GM23248 (cell line): ENCODE measurements around the gene PLXNA1. TPM values are rescaled to one million over a fixed set of nuclear protein-coding genes. Genes with fewer than 3 reads are reported as not detected.

ENCODE experiments used
- DNase-seq: peaks from one replicate; pipeline ENCODE4 v3.0.0-alpha.2; 2015
- H2AFZ ChIP-seq: fragments of 200-600 bp; sonication (generic); 2 replicates; pipeline ENCODE4 v1.6.1; 2016; ENCODE audit warnings: antibody characterized with exemption
- H3F3A ChIP-seq: fragments of 200-600 bp; sonication (generic); 2 replicates; pipeline ENCODE4 v1.6.1; 2016; ENCODE audit warnings: mild to moderate bottlenecking, antibody characterized with exemption, mixed run types; ENCODE audit not compliant: insufficient read depth
- H3K27ac ChIP-seq: fragments of 200-600 bp; sonication (generic); 2 replicates; pipeline ENCODE4 v1.5.1; 2016; ENCODE audit warnings: mild to moderate bottlenecking
- H3K27me3 ChIP-seq: fragments of 200-600 bp; sonication (generic); replicated peaks from 2 replicates; pipeline ENCODE4 v1.6.1; 2016; ENCODE audit warnings: mild to moderate bottlenecking; ENCODE audit not compliant: insufficient read depth
- H3K36me3 ChIP-seq: fragments of 200-600 bp; sonication (generic); 2 replicates; pipeline ENCODE4 v1.6.1; 2016; ENCODE audit warnings: low read depth, mild to moderate bottlenecking
- H3K4me1 ChIP-seq: fragments of 200-600 bp; sonication (generic); 2 replicates; pipeline ENCODE4 v1.6.1; 2016; ENCODE audit warnings: mild to moderate bottlenecking; ENCODE audit not compliant: insufficient read depth
- H3K4me2 ChIP-seq: fragments of 200-600 bp; sonication (generic); one replicate; pipeline ENCODE4 v1.6.1; 2016; ENCODE audit warnings: mild to moderate bottlenecking; ENCODE audit not compliant: unreplicated experiment
- H3K4me3 ChIP-seq: fragments of 200-600 bp; sonication (generic); 2 replicates; pipeline ENCODE4 v1.5.1; 2016; ENCODE audit warnings: mild to moderate bottlenecking
- H3K79me2 ChIP-seq: fragments of 200-600 bp; sonication (generic); 2 replicates; pipeline ENCODE4 v1.6.1; 2016; ENCODE audit warnings: mild to moderate bottlenecking; ENCODE audit not compliant: insufficient read depth
- H3K9ac ChIP-seq: fragments of 200-600 bp; sonication (generic); 2 replicates; pipeline ENCODE4 v1.6.1; 2016; ENCODE audit warnings: mild to moderate bottlenecking
- H3K9me2 ChIP-seq: fragments of 200-600 bp; sonication (generic); 2 replicates; pipeline ENCODE4 v1.6.1; 2016; ENCODE audit warnings: mixed run types, mild to moderate bottlenecking, moderate library complexity; ENCODE audit not compliant: insufficient read depth
- H3K9me3 ChIP-seq: fragments of 200-600 bp; sonication (generic); one replicate; pipeline ENCODE4 v1.6.1; 2017; ENCODE audit warnings: low read depth
- H4K20me1 ChIP-seq: fragments of 200-600 bp; sonication (generic); 2 replicates; pipeline ENCODE4 v1.6.0; 2016; ENCODE audit not compliant: insufficient read depth
- EZH2 ChIP-seq: fragments of 200-600 bp; sonication (generic); IDR thresholded peaks from 2 replicates; pipeline ENCODE4 v1.6.1; 2018; ENCODE audit warnings: antibody characterized with exemption, mild to moderate bottlenecking; ENCODE audit not compliant: insufficient read depth, poor library complexity, severe bottlenecking
- EZH2phosphoT487 ChIP-seq: fragments of 200-600 bp; sonication (generic); IDR thresholded peaks from 2 replicates; pipeline ENCODE4 v1.6.1; 2018; ENCODE audit warnings: antibody characterized with exemption, moderate library complexity, mild to moderate bottlenecking, low read depth; ENCODE audit not compliant: insufficient read depth
- WGBS, 2 experiments: methylation state at CpG; one replicate each; pipeline ENCODE4 v1.1.6; 2015 to 2017; ENCODE audit warnings: low lambda C conversion rate in 2 of 2, low coverage in 1 of 2; ENCODE audit errors: missing lambda C conversion rate in 2 of 2; 5-methylcytosine and 5-hydroxymethylcytosine counted together
- in situ Hi-C: fragments of 300-500 bp; cut with MboI; formaldehyde crosslinking; loops from 2 replicates; pipeline ENCODE4 v1.15.0; 2020
- polyA plus RNA-seq: library from polyadenylated mRNA; unstranded; fragments of >200 nt; fragmentation: Nextera tagmentation; extraction: Ambion mirVana; gene quantifications from 2 replicates; pipeline ENCODE4 v1.2.1, GENCODE V29; 2016
- total RNA-seq: library from RNA; depleted of rRNA; stranded (reverse); fragments of >200 nt; shearing (Covaris generic); gene quantifications from 2 replicates; pipeline ENCODE4 v1.2.3, GENCODE V29; 2014

Gene PLXNA1
- total and polyA plus RNA-seq, 2 experiments from 2014 or later: 13.4 to 84.7 TPM

DNA sequence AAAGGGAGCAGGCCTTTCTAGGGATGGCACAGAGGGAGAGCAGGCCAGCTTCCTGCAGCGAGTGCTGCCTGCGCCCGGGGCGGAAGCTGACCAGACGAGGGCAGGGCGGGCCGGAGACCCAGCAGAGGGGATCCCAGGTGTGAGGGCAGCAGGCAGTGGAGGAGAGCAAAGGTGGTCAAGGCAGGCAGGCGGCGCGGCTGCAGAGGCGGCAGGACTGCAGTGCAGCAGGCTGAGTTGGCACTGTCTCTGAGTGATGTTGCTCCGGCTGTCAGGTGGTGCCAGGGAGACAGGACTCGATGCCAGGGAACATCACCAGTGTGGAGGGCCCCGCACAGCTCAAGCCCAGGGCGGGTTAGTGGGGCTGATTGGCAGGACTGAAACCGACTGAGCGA, 22.3 kb upstream of the PLXNA1 start:
- H3F3A ChIP-seq: no peaks in the 10 kb centered on the region
- no peak for TF ChIP-seq EZH2
- no peak for TF ChIP-seq EZH2phosphoT487
- peak overlapping the region; percentile 16; the same call in 1 of the 2 replicates for H2AFZ ChIP-seq
- no peak overlapping the region for H3K4me3 ChIP-seq
- no peaks in the 10 kb centered on the region for H3K36me3 ChIP-seq
- H3K9ac ChIP-seq: no peak overlapping the region
- H3K9me3 ChIP-seq: no peaks in the 10 kb centered on the region
- no peak for DNase-seq
- in situ Hi-C loops: no loop called here
- 60 to 63% methylated on average over 17 of the region's 17 CpGs for WGBS, 2 experiments
- H3K27me3 ChIP-seq: no peaks in the 10 kb centered on the region
- H4K20me1 ChIP-seq: no peaks in the 10 kb centered on the region
- peak overlapping the region; percentile 24 for H3K4me2 ChIP-seq
- H3K9me2 ChIP-seq: no peaks in the 10 kb centered on the region
- peak overlapping the region; percentile 58 for H3K27ac ChIP-seq
- no peaks in the 10 kb centered on the region for H3K79me2 ChIP-seq
- H3K4me1 ChIP-seq: peaks cover 20% of the 10 kb centered on the region

- Histone ChIP-seq H3K27ac (0 out of 2 replicates have a peak overlapping the region, but pooled peaks have one; percentile 58), H3K4me2 (no peak overlapping the region), H2AFZ (no peak overlapping the region), H3K4me3 (no peak overlapping the region), H3K4me1 (peaks cover 20% of the 10 kb centered on the region), H3K9me3 (no peaks in the 10 kb centered on the region), H3K9ac (no peak overlapping the region), H3K27me3 (no peaks in the 10 kb centered on the region), H3F3A (no peaks in the 10 kb centered on the region), H3K9me2 (no peaks in the 10 kb centered on the region), H3K79me2 (no peaks in the 10 kb centered on the region), H4K20me1 (no peaks in the 10 kb centered on the region), H3K36me3 (no peaks in the 10 kb centered on the region)
- DNase-seq: peak; percentile 92
- in situ Hi-C loops: no loop called here
- 32% methylated on average over 8 of the region's 8 CpGs for whole genome bisulfite sequencing, 2 experiments
- TF ChIP-seq EZH2 (no peak), EZH2phosphoT487 (no peak)
Measured at GRCh38 chr3:126961191-126961790, 21.6 kb upstream of the PLXNA1 start.

- H3K4me1 ChIP-seq: peaks cover 20% of the 10 kb centered on the region
- in situ Hi-C loops: no loop called here
Measured at GRCh38 chr3:126961791-126962461, 21.0 kb upstream of the PLXNA1 start.

GRCh38 chr3:126962756-126963155, 20.2 kb upstream of the PLXNA1 start:
- Histone ChIP-seq H2AFZ (no peak overlapping the region), H3K9me3 (no peaks in the 10 kb centered on the region), H3K4me2 (no peak overlapping the region), H3F3A (no peaks in the 10 kb centered on the region), H3K27me3 (no peaks in the 10 kb centered on the region), H3K27ac (no peak overlapping the region), H3K36me3 (no peaks in the 10 kb centered on the region), H3K9ac (no peak overlapping the region), H3K9me2 (no peaks in the 10 kb centered on the region), H3K79me2 (no peaks in the 10 kb centered on the region), H3K4me3 (no peak overlapping the region), H4K20me1 (no peaks in the 10 kb centered on the region), H3K4me1 (peaks cover 20% of the 10 kb centered on the region)
- 80% methylated on average over 8 of the region's 8 CpGs for WGBS, 2 experiments
- no peak for DNase-seq
- in situ Hi-C loops: no loop called here
- TF ChIP-seq EZH2phosphoT487: no peak
- TF ChIP-seq EZH2: no peak

More at GRCh38 chr3:126961791-126962461, 21.0 kb upstream of the PLXNA1 start:
- Histone ChIP-seq H3K9me2 (no peaks in the 10 kb centered on the region), H3K79me2 (no peaks in the 10 kb centered on the region), H2AFZ (no peak overlapping the region), H3K4me2 (no peak overlapping the region), H4K20me1 (no peaks in the 10 kb centered on the region), H3K9ac (no peak overlapping the region), H3K9me3 (no peaks in the 10 kb centered on the region), H3K36me3 (no peaks in the 10 kb centered on the region), H3K27me3 (no peaks in the 10 kb centered on the region), H3K4me3 (no peak overlapping the region), H3F3A (no peaks in the 10 kb centered on the region), H3K27ac (no peak overlapping the region)
- WGBS, 2 experiments: 62 to 66% methylated on average over 11 of the region's 11 CpGs
- DNase-seq: peak; percentile 22
- TF ChIP-seq EZH2phosphoT487 (no peak), EZH2 (no peak)
